Adrenal gland (tissue), 12 donors: ENCODE results near the gene PINK1. TPM values are rescaled to one million over a fixed set of nuclear protein-coding genes. Genes with fewer than 3 reads are reported as not detected.

Experiments
- DNase-seq, 7 donors: peaks; one replicate each; pipeline ENCODE4 v3.0.0-alpha.2; 2019 to 2020
- H3K27ac ChIP-seq, 5 donors: fragments of 200-600 bp; sonication (generic) in 4 of 5; 1 replicate in 3 of 5; 2 replicates in 2 of 5; pipeline versions ENCODE4 v1.5.1 to v1.8.0; 2016 to 2020; ENCODE audit warnings: mild to moderate bottlenecking in 1 of 5
- H3K27me3 ChIP-seq: fragments of 200-600 bp; 2 replicates; pipeline ENCODE4 v1.8.0; 2021
- H3K36me3 ChIP-seq, 2 donors: fragments of 200-600 bp; replicated peaks in 1 of 2; 1 replicate in 1 of 2; 2 replicates in 1 of 2; pipeline versions ENCODE4 v1.5.1 to v1.8.0; 2018 to 2022
- H3K4me1 ChIP-seq, 2 donors: fragments of 200-600 bp; replicated peaks in 1 of 2; 1 replicate in 1 of 2; 2 replicates in 1 of 2; pipeline versions ENCODE4 v1.5.1 to v1.8.0; 2018 to 2021
- H3K4me3 ChIP-seq, 4 donors: fragments of 200-600 bp; sonication (generic) in 3 of 4; one replicate each; pipeline ENCODE4 v1.5.1; 2016 to 2018
- H3K9me3 ChIP-seq, 3 donors: fragments of 200-600 bp; sonication (generic) in 1 of 3; replicated peaks in 1 of 3; 1 replicate in 2 of 3; 2 replicates in 1 of 3; pipeline versions ENCODE4 v1.5.1 to v1.8.0; 2016 to 2021
- CTCF ChIP-seq, 6 experiments: fragments of 450-650 bp in 4 of 6; fragments of 200-600 bp in 2 of 6; sonication (generic) in 1 of 6; IDR thresholded peaks; 1 replicate in 5 of 6; 2 replicates in 1 of 6; pipeline versions ENCODE4 v1.5.1 to v1.8.0; 2016 to 2021; ENCODE audit warnings: antibody characterized with exemption in 6 of 6, mild to moderate bottlenecking in 2 of 6, moderate library complexity in 1 of 6
- POLR2A ChIP-seq, 2 donors: fragments of 450-650 bp; IDR thresholded peaks; one replicate each; pipeline ENCODE4 v1.6.1; 2017; ENCODE audit warnings: antibody characterized with exemption in 2 of 2, mild to moderate bottlenecking in 2 of 2, moderate library complexity in 1 of 2
- WGBS, 4 donors: extraction: QIAGEN DNeasy Blood & Tissue Kit in 2 of 4; methylation state at CpG; one replicate each; pipeline versions ENCODE4 v1.1.5 to v1.1.7; 2013 to 2017; 5-methylcytosine and 5-hydroxymethylcytosine counted together
- intact Hi-C, 2 donors: fragments of 100-400 bp; cut with DNase I; formaldehyde crosslinking; loops; one replicate each; pipeline versions ENCODE4 v1.14.1 to v1.15.0; 2022 to 2023
- polyA plus RNA-seq, 3 donors: library from polyadenylated mRNA; stranded (reverse); fragments of 200-250 nt in 2 of 3; fragments of 350-450 nt in 1 of 3; fragmentation: Illumina TruSeq in 1 of 3; extraction: RNeasy Lipid Tissue Mini Kit (QIAGEN cat#74804) in 1 of 3; gene quantifications; one replicate each; pipeline ENCODE4 v1.2.3, GENCODE V29; 2013 to 2014
- total RNA-seq, 9 donors: library from RNA; depleted of rRNA in 4 of 9; stranded (reverse); fragments of >200 nt in 4 of 9; fragments of 120-200 nt in 1 of 9; fragmentation: NEBNext Ultra II Directional in 1 of 9; extraction: Animal tissue kit (Norgen Biotek cat#: 25700) in 1 of 9; gene quantifications; one replicate each; pipeline versions ENCODE4 v1.1.0 to v1.2.4, GENCODE V29; 2013 to 2023
- donor health status: healthy with polysubstance abuse.
- donor health status: Bipolar disorder and iron deficiency.
- donor health status: DM: yes; HTN: yes; CAD: no.
- donor health status: DM: no; HTN: no; CAD: no.
- donor health status: DM: no; HTN: no; CAD: no.
- donor health status: DM: yes; HTN: yes; CAD: no.

PINK1 gene
- total and polyA plus RNA-seq, 12 donors: 98.4 to 586 (median 257) TPM

- WGBS, 4 donors: 68 to 83% (median 75%) methylated on average over 4 of the region's 4 CpGs
- peak in 2 of 7 donors; percentile 40 to 67 for DNase-seq
- intact Hi-C loops: no loop called here
These were observed 14.7 kb upstream of the PINK1 start for GRCh38 chr1:20618550-20618949.

GRCh38 chr1:20619999-20620398 is 13.3 kb upstream of the PINK1 start:
- peaks cover 8 to 14% of the 10 kb centered on the region in 2 donors for H3K4me1 ChIP-seq
- WGBS, 4 donors: 88 to 100% (median 97%) methylated on average over 1 of the region's 1 CpG
- DNase-seq: no peak
- TF ChIP-seq POLR2A (IDR thresholded peaks at IDR 0.05) (no peak), CTCF (IDR thresholded peaks at IDR 0.05) (no peak)
- no peaks in the 10 kb centered on the region for H3K27me3 ChIP-seq
- H3K9me3 ChIP-seq: no peaks in the 10 kb centered on the region
- intact Hi-C loops: no loop called here
- H3K36me3 ChIP-seq: no peaks in the 10 kb centered on the region
- H3K4me3 ChIP-seq: no peak overlapping the region
- H3K27ac ChIP-seq: no peak overlapping the region

More at GRCh38 chr1:20618550-20618949, 14.7 kb upstream of the PINK1 start:
- H3K27ac ChIP-seq: peak overlapping the region in 2 of 5 donors; percentile 8 to 67
- peaks cover 10 to 21% of the 10 kb centered on the region in 2 donors for H3K4me1 ChIP-seq
- no peaks in the 10 kb centered on the region for H3K27me3 ChIP-seq
- H3K9me3 ChIP-seq: no peaks in the 10 kb centered on the region
- no peak overlapping the region for H3K4me3 ChIP-seq
- TF ChIP-seq CTCF (IDR thresholded peaks at IDR 0.05): no peak
- no peak for TF ChIP-seq POLR2A (IDR thresholded peaks at IDR 0.05)
- no peaks in the 10 kb centered on the region for H3K36me3 ChIP-seq

GRCh38 chr1:20621012-20621411 is 12.2 kb upstream of the PINK1 start:
- peaks cover 6 to 10% of the 10 kb centered on the region in 2 donors for H3K4me1 ChIP-seq
- no peaks in the 10 kb centered on the region for H3K9me3 ChIP-seq
- no peak overlapping the region for H3K27ac ChIP-seq
- H3K4me3 ChIP-seq: no peak overlapping the region
- no peaks in the 10 kb centered on the region for H3K27me3 ChIP-seq
- no peak for DNase-seq
- no peaks in the 10 kb centered on the region for H3K36me3 ChIP-seq
- 72 to 89% (median 81%) methylated on average over 6 of the region's 6 CpGs for WGBS, 4 donors
- intact Hi-C loops: no loop called here
- no peak for TF ChIP-seq POLR2A (IDR thresholded peaks at IDR 0.05)
- no peak for TF ChIP-seq CTCF (IDR thresholded peaks at IDR 0.05)

- H3K4me3 ChIP-seq: no peak overlapping the region
- no peak for DNase-seq
- H3K36me3 ChIP-seq: no peaks in the 10 kb centered on the region
- H3K9me3 ChIP-seq: no peaks in the 10 kb centered on the region
- H3K4me1 ChIP-seq: no peaks in the 10 kb centered on the region
- no peak overlapping the region for H3K27ac ChIP-seq
- TF ChIP-seq CTCF (IDR thresholded peaks at IDR 0.05): no peak
- TF ChIP-seq POLR2A (IDR thresholded peaks at IDR 0.05): no peak
- intact Hi-C loops: no loop called here
- 78 to 92% (median 88%) methylated on average over 1 of the region's 1 CpG for WGBS, 4 donors
- no peaks in the 10 kb centered on the region for H3K27me3 ChIP-seq
These were observed 8.5 kb upstream of the PINK1 start for GRCh38 chr1:20624709-20625108.
